Superior temporal gyrus (tissue), 1 donor: ENCODE results near the gene COL5A1.
"Not testable (repeated sequence)": the region's sequence is repeated elsewhere in the genome, so short reads cannot be mapped to it uniquely, and the experiment has no call there.

Experiments
- DNase-seq: peaks from one replicate; pipeline ENCODE4 v3.0.0-alpha.2; 2016; ENCODE audit errors: extremely low spot score

Gene COL5A1

DNA sequence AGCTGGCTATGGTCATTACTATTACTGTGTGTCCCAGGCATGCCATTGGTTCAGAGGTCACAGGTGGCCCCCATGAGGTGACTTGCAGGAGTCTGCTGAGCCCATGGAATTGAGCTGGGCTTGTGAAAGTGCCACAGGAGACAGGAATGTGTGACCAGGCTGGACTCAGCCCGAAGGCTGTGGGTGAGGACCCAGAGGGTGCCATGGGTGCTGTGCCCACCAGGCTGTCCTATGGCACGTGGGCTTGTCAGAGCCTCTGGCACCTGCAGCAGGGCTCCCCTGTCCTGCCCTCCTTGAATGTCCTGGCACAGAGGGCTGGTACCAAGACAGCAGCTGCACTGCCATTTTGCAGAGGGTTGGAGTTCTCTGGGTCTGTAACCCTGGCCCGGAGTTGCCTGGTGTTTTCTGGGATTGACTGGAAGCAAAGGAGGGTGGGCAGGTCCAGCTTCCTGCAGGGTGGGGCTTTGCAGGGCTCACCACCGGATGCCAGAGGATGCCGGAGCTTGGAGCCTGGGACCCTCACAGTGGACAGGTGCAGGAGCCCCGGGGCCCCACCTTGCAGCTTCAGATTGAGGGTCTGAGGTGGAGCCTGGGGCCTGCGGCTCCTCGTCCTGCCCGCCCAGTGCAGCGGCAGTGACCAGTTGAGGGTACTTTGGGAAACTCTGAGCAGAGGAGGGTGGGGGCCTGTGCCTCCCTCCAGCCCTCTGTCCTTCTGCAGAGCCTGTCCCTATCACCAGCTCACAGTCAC, 14.2 kb downstream of the COL5A1 start:
- no peak for DNase-seq

- no peak for DNase-seq
These were observed 14.9 kb downstream of the COL5A1 start for GRCh38 chr9:134656334-134657006.

- no peak for DNase-seq
These were observed 16.2 kb downstream of the COL5A1 start for GRCh38 chr9:134657666-134658377.

DNA sequence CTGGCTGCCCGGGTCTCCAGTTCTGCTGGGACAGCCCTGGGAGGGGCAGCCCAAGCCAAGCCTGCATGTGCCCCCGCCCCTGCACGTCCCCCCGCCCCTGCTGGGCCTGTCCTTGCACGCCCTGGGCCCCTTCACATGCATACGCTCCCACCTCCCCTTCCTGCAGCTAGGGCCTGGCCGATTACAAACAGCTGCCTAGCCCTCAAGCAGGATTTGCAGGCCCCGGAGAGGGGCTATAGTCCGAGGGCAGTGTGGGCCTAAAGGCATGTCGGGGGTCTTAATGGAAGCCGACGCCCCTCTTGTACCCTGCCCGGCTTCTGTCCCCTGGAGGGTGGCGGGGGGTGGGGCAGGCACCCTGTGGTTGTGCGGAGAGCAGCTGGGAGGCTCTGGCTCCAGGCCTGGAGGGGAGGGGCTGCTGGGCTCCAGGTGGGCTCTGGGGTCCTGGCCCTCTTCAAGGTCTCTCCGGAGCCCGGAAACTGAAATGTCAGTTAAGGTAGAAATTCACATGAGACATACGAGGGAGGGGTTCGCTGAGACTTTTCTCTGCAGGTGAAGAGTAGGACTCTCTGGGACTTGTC, 16.9 kb downstream of the COL5A1 start:
- DNase-seq, result no peak

DNA sequence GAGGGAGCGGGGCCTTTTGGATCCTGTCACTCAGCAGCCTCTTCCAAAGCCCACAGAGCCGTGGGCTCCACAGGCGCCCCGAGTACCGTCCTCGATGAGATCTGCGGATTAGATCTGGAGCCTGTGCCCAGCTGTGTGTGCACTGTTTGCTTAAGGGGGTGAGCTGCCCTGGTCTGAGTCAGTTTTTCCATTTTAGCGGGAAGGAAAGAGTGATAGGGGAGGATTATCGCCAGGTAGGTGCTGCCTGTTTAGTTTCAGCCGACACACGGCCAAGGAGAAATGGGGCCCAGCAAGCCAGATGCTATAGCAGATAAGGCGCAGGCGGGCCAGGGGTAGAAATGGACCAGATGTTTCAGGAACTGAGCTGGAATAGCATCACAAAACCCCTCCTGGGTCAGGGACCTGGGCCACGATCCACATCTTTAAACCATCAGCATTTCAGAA, 18.1 kb downstream of the COL5A1 start:
- no peak for DNase-seq

GRCh38 chr9:134660407-134660806, 18.8 kb downstream of the COL5A1 start:
- no peak for DNase-seq

GRCh38 chr9:134661299-134661698, 19.7 kb downstream of the COL5A1 start:
- no peak for DNase-seq

DNA sequence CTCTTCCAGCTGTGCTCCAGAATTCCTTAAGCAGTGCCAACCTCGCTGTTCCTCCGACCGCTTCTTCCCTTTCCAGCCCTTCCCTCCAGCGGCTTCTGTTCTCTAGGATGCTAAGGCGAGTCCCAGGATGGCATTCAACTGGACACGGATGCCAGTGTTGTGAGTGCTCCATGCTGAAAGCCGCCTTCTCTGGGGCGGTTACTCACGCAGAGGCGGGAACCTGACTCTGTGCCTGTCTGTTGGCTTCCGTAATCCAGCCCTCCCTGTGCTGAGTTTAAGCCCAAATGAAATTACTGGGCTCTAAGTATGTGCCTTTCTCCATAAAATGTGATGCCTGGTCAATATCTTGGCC, 20.2 kb downstream of the COL5A1 start:
- no peak for DNase-seq

DNA sequence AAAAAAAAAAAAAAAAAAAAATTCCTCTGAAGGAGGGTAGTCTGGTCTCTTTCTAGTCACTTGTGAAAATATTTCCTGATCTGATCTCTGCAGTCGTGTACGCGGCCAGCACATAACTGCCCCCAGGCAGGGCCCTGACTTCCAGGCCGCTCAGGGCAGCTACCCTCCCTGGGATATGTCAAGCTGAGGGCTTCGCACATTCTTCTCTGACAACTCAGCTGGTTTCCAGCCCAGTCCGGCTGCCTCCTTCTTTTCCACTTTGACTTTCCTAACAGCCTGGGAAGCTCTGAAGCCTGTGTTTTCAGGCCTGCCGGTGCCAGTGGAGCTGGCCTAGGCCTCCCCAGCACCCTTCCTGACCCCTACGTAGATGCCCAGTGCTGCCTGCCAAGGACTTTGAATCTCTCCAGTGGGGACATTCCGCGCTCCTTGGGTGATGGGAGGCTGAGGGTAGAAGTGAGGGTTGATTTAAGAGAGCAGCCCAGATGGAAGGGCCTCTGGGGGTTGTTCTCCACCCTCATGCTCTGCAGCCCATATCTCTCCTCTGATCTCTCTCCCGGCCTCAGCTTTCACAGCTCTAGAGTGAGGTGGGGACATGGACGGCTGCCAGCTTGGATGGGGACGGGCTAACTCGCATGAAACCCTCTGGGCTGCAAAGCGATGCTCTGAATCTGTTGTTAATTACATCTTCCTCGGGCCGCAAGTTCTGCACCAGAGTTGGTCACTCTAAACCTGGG, 20.7 kb downstream of the COL5A1 start:
- DNase-seq, result no peak

DNA sequence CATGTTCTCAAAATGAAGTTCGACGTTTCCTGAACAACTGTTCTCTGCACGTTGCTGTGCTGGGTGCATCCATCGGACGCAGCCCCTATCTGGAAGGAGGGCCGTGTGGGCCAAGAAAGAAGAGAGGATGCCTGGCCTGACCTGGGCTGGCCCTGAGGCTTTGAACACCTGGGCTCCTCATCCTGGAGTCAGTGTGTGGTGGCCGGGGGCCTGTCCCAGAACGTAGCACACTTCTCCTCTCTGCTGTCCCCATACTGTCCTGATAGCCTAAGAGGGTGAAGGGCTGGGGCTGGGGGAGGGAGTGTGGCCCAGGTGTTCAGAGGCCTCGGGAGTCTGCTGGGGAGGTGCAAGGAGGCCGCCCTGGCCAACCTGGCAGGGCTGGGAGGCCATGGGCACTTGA, 21.5 kb downstream of the COL5A1 start:
- DNase-seq, result no peak

DNA sequence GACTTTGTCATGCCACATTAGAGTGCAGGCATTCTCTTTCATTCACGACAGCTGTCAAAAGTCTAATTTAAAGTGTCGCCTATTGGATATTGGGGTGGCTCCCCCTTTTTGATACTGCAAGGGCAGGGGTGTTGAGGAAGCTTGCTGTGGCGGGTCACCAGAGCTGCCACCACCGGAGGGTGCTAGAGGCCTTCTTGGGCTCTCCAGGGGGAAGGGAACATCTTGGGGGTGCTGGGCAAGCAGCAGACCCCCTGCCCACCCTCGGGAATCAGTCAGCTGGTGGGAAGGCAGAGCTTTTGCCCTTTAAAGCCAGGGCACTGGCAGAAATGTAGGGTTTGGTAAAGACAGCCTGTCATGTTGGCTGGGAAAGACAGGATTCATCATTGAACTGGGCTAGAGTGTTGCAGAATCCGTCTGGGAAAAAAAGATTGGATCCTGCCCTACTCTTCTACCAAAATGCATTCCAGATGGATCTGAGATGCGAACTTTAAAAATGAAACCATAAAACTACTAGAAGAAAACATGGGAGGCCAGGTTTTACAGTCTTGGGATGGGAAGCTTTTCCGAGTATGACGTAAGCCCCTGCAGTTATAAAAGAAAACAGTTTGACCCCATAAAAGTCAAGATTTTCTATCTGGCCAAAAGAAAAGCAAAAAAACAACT, 22.3 kb downstream of the COL5A1 start:
- DNase-seq, result no peak

GRCh38 chr9:134664446-134664845, 22.8 kb downstream of the COL5A1 start:
- no peak for DNase-seq

GRCh38 chr9:134666208-134666607, 24.6 kb downstream of the COL5A1 start:
- no peak for DNase-seq

- no peak for DNase-seq
These were observed 25.2 kb downstream of the COL5A1 start for GRCh38 chr9:134666831-134667230.

DNA sequence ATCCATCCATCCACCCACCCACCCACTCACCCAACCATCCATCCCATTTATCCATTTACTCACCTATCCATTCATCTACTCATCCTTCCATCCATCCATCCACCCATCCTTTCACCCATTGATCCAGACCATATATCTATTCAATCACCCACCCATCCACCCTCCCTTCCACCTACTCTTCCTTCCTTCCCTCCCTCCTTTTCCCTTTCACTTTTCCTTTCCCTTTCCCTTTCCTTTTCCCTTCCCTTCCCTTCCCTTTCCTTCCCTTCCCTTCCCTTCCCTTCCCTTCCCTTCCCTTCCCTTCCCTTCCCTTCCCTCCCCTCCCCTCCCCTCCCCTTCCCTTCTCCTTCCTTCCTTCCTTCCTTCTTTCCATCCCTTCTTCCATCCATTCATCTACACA, 27.4 kb downstream of the COL5A1 start:
- not testable (repeated sequence) for DNase-seq

DNA sequence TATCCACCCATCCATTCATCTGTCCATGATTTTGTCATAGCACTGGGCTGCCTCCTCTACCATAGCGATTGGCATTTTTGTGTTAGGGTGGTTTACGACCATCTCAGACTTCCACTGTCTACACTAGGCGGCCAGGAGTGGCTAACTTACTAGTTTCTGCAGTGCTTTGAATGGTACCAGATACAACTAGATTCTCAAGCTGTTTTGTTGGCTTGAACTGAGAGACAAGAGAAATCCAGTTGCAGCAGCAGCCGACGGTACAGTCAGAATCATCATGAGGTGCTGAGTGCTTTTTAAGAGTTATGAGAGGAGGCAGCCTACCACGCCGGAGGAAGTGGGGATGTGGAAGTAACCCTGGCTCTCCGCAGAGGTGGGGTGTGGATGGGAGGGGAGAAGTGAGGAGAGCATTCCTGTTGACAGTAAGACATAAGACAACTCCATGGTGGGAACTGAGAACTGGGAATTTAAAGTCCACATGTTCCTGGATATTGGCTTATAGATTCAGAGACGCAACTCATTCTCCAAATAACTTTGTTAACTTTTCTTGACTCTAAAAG, 27.9 kb downstream of the COL5A1 start:
- DNase-seq, result no peak

DNA sequence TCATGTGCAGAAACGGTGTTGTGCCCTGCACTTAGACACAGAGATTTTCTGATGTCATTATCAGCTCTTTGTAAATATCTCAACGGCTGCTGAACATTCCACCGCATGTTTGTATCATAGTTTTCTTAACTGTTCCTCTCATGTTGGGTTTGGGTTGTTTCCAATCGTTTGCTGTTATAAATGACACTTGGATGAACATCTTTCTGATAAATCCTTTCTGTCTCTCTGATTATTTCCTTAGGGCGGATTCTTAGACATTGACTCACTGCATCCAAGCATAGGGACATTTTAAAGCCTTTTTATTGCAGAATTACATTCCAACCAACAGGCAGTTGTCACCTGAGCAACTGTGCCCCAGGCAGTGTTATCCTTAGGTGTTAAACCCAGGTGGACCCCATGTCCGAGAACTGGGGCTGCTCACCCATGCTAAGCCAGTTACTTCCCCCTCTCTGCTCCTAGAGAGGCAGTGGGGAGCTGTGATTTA, 28.5 kb downstream of the COL5A1 start:
- no peak for DNase-seq

DNA sequence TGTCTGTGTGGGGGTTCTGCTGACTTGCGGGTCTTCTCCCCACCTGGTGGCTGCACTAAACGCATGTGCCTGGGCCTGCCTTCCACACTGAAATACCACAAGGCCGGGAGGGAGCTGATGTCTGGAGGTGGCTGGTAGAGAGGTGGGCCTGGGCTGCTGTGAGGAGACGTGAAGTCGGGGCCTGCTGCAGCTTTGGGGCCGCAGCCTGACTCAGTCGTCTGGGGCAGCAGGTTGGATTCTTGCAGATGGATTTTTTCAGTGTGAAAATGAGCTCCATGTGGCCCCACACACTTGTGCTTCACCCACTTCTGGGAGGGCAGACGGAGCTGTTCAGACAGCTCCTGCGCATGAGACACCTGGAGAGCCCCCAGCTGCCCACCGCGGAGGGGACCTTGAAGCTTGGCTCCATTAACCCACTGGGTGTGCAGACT, 29.3 kb downstream of the COL5A1 start:
- DNase-seq, result no peak

- DNase-seq, result no peak
These were observed 29.9 kb downstream of the COL5A1 start for GRCh38 chr9:134671341-134672113.

DNA sequence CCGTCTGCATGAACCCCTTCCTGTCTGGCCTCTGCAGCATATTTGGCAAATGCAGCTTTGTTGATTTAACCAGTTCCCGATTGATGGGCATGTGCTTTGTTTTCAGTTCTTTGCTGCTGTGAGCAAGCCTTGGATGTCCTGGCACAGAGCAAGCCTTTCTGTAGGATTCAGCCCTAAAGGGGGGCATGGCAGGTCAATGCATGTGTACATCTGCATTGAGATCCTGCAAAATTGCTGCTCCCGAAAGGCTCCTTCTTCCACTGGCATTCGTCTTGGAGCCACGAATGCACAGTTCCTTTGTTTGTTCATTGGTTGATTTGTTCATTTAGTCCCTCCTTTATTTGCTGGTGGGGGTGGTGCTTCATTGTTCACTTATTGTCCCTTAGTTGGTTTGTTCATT, 34.8 kb downstream of the COL5A1 start:
- DNase-seq, result no peak
